ENCODE results near the gene PRPF40A.

DNA sequence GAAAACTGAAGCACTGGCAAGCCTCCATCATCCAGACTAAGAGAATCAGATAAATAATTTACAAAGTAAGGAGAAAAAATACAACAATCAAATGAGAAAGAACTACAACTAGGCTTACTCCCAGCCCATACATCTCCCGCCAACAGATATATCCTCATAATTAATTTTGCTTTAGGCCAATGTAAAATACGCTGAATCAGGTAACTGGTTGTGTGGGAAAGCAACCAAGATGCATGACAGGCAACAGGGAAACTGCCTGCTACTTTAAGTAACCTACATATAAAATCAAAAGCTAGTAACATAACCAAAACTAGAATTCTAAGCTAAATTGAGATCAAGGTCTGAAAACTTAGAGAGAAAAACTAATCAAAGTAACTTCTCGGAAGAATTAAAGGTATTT lies 21.5 kb downstream of the PRPF40A start:
- TF ChIP-seq, protein P1, sequence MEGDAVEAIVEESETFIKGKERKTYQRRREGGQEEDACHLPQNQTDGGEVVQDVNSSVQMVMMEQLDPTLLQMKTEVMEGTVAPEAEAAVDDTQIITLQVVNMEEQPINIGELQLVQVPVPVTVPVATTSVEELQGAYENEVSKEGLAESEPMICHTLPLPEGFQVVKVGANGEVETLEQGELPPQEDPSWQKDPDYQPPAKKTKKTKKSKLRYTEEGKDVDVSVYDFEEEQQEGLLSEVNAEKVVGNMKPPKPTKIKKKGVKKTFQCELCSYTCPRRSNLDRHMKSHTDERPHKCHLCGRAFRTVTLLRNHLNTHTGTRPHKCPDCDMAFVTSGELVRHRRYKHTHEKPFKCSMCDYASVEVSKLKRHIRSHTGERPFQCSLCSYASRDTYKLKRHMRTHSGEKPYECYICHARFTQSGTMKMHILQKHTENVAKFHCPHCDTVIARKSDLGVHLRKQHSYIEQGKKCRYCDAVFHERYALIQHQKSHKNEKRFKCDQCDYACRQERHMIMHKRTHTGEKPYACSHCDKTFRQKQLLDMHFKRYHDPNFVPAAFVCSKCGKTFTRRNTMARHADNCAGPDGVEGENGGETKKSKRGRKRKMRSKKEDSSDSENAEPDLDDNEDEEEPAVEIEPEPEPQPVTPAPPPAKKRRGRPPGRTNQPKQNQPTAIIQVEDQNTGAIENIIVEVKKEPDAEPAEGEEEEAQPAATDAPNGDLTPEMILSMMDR (tag by site-specific recombination; IDR thresholded peaks at IDR 0.05) = no peak
- TF ChIP-seq KLF8 (tag by site-specific recombination; IDR thresholded peaks at IDR 0.05) (no peak), SP3 (tag by site-specific recombination; IDR thresholded peaks at IDR 0.05) (no peak), HOXA7 (CRISPR knock-in tag; IDR thresholded peaks at IDR 0.05; ENCODE audit: borderline replicate concordance) (no peak), ZFP41 (tag by site-specific recombination; IDR thresholded peaks at IDR 0.05; ENCODE audit: borderline replicate concordance) (no peak), ZNF776 (tag by site-specific recombination; IDR thresholded peaks at IDR 0.05; ENCODE audit: borderline replicate concordance) (no peak), KLF7 (tag by site-specific recombination; IDR thresholded peaks at IDR 0.05; ENCODE audit: borderline replicate concordance) (no peak)
- TF ChIP-seq, protein P2, sequence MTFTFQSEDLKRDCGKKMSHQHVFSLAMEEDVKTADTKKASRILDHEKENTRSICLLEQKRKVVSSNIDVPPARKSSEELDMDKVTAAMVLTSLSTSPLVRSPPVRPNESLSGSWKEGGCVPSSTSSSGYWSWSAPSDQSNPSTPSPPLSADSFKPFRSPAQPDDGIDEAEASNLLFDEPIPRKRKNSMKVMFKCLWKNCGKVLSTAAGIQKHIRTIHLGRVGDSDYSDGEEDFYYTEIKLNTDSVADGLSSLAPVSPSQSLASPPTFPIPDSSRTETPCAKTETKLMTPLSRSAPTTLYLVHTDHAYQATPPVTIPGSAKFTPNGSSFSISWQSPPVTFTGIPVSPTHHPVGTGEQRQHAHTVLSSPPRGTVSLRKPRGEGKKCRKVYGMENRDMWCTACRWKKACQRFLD (tag by site-specific recombination; IDR thresholded peaks at IDR 0.05) = no peak
